ENCODE data around the gene MIPEP.

The MIPEP gene

DNA sequence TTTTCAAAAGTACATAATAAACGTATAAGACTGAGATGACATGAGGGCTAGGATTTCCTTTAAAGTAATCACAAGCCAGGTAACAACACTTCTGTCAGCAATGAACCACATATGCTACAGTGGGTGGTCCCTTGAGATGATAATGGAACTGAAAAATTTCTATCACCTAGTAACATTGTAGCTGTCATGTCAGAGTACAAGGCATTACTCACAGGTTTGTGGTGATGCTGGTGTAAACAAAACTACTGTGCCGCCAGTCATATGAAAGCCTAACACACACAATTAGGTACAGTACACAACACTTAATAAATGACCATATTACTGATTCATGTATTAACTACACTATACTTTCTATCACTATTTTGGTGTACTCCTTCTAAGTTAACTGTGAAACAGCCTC lies 36.8 kb downstream of the MIPEP start:
- DNase-seq (ENCODE audit: low read depth in 2 of 2), result no peak

GRCh38 chr13:23851106-23851505 lies 38.1 kb downstream of the MIPEP start:
- DNase-seq (ENCODE audit: low read depth in 2 of 2), result no peak

DNA sequence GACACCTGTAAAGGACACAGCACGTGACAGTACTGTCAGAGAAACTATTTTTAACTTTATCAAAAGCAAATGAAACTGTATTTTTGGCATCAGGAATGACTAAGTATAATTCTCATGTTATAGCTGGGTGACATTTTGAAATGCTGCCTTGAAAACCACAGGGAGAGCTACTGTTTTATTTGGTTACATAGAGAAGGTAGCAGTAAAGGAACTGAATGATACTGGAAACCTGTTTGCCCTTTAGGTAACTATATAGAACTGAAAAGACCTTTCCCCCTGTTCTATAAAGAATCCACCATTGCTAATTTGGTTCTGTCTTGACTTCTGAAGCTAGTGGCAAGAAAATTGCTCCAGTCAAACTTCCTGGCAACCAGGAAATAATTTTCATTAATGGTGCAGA lies 39.1 kb downstream of the MIPEP start:
- no peak for DNase-seq (ENCODE audit: low read depth in 2 of 2)

GRCh38 chr13:23849670-23850069 lies 39.5 kb downstream of the MIPEP start:
- no peak for DNase-seq (ENCODE audit: low read depth in 2 of 2)

DNA sequence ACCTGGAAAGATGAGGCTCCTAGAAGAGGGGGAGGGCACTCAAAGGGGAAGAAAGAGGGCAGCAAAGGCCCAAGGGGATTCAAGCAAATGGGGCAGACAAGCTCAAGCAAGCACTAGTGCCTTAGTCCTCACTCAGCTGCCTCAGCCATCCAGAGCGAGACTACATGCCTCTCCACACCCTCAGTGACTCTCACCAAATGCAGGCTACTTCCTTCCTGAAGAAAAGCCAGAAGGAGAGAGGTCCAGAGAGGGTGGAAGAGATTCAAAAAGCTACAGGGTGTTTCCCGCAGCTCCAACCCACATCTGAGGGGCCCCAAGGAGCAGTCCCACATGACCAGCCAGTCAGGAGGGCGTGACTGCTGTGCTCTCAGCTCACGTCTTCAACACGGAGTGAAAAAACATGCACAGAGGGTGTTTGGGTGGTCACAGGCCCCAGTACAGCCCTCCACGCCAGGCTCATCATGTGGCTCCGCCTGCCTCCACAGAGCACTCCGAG lies 40.5 kb downstream of the MIPEP start:
- DNase-seq (ENCODE audit: low read depth in 2 of 2), result no peak

DNA sequence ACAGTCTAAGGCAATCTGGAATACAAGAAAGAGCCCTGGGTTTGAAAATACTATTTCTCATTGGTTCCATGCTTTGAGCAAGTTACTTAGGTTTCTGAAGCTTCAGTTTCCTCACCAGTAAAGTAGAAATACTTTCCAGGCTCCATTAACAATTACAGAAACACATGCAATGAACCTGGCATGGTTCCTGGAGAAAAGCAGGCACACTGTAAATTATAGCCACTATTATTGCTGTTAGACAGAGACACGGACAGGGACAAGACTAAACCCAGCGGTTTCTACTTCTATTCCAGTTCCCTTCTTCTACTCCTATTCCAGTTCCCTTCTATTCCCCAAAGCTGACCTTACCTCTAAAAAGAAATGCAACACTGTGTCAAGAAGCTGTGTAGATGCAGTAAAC lies 41.2 kb downstream of the MIPEP start:
- no peak for DNase-seq (ENCODE audit: low read depth in 2 of 2)

DNA sequence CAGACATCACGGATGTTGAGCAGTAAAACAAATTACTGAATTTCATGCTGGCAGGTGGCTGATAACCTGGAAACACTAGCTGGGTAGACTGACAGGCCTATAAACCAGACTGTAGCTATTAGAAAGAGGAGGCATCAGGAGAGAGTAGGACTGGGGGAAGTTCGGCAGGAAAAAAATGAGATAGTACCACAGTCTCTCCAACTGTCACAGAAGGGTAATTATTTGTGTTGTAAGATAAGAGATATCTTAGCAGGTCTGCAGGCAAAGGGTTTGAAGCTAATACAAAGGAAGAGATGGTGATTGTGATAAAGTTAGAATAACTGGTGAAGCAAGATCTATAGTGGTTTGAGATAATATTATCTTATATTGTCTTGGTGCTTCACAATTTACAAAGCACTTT lies 41.7 kb downstream of the MIPEP start:
- DNase-seq (ENCODE audit: low read depth in 2 of 2), result no peak

GRCh38 chr13:23845105-23845725 lies 44.0 kb downstream of the MIPEP start:
- DNase-seq (ENCODE audit: low read depth in 2 of 2), result no peak

DNA sequence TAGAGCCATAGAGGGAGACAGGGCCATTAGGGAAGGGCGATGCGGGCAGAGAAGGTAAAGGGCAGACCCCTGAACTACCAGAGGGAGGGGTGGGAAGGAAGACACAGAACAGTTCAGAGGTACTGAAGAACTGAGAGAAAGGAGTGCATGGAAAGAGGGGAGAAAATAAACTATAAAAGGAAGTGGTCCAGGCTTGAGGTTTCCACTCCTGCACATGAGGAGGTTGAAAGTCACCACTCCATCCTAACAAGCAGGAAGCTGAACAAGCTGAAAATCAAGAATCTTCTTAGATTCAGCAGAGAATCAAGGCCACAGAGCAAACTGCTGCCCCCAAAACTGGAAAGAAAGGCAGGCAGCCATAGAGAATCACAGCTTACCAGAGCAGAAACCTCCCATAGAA lies 45.1 kb downstream of the MIPEP start:
- DNase-seq (ENCODE audit: low read depth in 2 of 2), result no peak

DNA sequence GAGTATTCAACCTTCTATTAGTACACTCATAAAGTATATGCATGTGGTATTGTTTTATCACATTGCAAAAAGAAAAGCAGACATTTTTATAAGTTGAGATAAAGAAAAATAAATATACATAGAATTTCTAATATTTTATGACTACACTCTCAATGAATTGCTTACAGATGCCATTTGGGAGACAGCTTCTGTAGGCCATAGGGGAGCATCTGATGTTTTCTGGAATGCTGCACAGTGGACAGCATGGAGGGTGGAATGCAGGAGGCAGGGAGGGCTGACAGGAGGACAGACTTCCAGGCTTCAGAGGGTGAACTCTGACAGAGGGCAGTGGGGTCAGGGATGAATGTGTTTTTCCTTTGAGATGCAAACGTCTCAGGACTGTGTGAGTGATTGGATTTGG lies 45.8 kb downstream of the MIPEP start:
- DNase-seq (ENCODE audit: low read depth in 2 of 2), result no peak

GRCh38 chr13:23842406-23842805 lies 46.8 kb downstream of the MIPEP start:
- no peak for DNase-seq (ENCODE audit: low read depth in 2 of 2)

DNA sequence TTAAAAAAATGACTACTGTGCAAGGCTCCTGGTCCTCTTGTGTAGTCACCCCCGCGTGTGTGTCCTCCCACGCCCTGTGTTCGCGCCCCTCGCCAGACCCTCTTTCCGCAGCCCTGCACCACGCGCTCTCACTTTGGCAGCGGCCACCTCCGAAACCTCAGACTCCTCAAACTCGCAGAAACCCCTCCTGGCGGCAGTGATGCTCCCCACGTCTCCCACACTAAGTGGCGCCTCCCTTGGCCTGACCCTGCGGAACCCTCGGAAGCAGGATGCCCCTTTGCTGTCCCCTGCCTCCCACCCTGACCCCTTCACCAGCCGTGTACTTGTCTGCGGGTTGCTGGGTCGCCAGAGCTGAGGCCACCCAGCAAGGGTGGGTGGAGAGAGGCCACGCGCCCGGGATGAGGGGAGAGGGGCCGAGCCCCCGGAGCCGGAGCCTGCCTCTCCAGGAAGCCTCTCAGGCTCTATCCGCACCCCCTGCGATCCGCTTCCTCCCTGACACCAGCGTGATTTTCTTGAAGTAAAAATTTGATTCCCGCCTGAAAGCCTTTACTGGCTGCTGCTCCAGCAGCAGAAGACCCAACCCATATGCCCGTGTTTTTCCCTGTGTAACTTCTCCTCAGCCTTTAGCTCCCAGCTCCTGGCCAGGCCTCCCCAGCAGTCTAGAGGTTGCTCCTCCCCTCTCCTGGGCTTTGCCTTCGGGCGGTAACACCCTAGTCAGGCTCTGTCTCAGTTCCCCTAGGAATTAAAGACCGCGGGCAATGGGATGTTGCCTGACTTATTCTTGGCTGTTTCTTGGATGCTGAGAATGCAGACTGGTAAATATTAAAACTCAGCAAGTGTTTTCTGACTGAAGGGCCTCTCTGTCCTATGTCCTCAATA lies 55.2 kb downstream of the MIPEP start:
- no peak for DNase-seq (ENCODE audit: low read depth in 2 of 2)

GRCh38 chr13:23828866-23829265 lies 60.3 kb downstream of the MIPEP start:
- DNase-seq (ENCODE audit: low read depth in 2 of 2), result no peak

DNA sequence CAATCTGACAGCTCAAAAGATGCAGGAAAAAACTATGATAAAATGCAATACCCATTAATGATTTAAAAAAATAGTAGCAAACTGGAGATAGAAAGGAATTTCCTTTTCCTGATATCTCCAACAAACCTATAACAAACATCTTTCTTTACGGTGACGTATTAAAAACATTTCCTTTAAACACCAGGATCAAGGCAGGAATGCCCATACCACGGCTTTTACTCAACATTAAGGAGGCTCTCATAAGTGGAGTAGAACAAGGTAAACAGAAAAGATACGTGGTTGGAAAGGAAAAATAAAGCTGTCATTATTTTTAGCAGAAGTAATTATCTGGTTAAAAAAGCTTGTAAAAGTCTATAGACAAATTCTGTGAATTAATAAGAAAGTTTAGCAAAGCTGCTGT lies 61.1 kb downstream of the MIPEP start:
- no peak for DNase-seq (ENCODE audit: low read depth in 2 of 2)

DNA sequence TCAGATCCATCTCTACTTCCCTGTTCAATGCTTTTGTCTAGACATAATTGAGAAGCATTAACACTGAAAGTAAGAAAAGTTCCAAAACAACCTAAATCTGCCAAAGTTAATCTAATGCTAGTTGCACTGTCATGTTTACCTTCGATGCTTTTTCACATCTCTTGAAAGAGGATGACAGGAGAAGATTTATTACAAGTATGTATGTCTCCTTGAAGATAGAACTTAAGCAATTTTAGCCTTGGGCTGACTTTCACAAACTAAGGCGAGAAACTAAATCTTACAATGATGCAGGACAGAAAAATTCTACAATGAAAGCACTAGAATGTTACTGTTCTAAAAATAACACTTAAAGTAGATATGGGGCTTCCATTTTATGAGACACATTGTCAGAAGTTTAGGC lies 64.0 kb downstream of the MIPEP start:
- DNase-seq (ENCODE audit: low read depth in 2 of 2), result no peak

DNA sequence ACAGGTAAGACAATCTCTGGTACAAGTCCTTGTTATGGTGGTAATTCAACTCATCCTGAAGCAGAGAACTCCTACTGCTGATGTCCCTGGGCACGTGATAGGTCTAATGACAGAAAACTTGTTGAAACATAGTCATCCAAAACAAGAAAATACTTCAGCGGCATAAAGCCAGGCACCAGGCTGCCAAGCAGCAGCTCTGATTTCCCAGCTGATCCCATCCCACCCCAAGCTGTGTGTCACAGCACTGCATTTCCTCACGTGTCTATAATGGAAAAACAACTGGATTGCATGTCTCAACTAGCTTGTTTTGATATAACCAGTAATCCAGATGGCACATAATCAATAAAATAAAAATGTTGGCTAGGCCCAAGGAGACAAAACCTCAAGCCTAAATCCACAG lies 64.8 kb downstream of the MIPEP start:
- no peak for DNase-seq (ENCODE audit: low read depth in 2 of 2)

- DNase-seq (ENCODE audit: low read depth in 2 of 2), result no peak
Measured at GRCh38 chr13:23822252-23822824, 66.9 kb downstream of the MIPEP start.

- no peak for DNase-seq (ENCODE audit: low read depth in 2 of 2)
Measured at GRCh38 chr13:23820530-23820929, 68.7 kb downstream of the MIPEP start.

DNA sequence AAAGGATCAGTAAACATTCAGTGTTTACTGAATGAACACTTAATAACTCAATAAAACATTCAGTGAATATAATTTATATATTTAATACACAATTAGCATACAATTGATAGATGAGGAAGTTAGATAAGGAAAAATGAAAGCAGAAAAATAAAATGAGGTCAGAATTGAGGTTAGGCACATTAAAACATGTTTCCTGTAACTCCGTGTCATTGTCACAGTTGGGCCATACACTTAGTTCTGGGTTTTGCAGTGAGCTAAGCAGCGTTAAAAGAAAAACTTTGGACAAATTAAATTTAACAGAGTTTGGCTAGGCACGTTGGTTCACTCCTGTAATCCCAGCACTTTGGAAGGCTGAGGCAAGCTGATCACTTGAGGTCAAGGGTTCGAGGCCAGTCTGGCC lies 71.4 kb downstream of the MIPEP start:
- no peak for DNase-seq (ENCODE audit: low read depth in 2 of 2)

DNA sequence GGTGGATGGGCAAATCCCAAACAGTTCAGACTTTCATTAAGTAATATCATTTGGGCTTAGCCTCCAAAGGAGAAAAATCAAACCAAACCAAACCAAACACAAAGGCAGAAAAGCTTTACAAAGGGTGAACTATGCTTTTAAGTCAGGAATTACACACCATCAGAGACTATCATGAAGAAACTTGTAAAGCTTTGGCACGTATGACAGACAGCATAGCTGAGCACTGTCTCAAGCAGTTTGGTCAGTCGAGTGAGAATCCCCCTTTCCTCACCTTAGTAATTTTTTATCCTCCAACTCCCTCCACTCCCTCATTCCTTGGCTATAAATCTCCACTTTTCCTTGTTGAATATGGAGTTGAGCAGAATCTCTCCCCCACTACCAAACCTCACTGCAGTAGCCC lies 72.1 kb downstream of the MIPEP start:
- no peak for DNase-seq (ENCODE audit: low read depth in 2 of 2)

- no peak for DNase-seq (ENCODE audit: low read depth in 2 of 2)
Measured at GRCh38 chr13:23813635-23814034, 75.6 kb downstream of the MIPEP start.

- no peak for DNase-seq (ENCODE audit: low read depth in 2 of 2)
Measured at GRCh38 chr13:23811366-23812062, 77.7 kb downstream of the MIPEP start.

Measured in stimulated activated CD4-positive, alpha-beta T cell treated with anti-CD3 and anti-CD28 coated beads, Interleukin-15, amount 100 ng/mL, for 48 hours (primary cell).